ENCODE measurements around the gene LAGE3.

Gene LAGE3

GRCh38 chrX:154435171-154435733, 43.8 kb downstream of the LAGE3 start:
- no peak for DNase-seq (ENCODE audit: low read depth in 1 of 2, low spot score in 1 of 2)

GRCh38 chrX:154434394-154435168, 44.5 kb downstream of the LAGE3 start:
- no peak for DNase-seq (ENCODE audit: low read depth in 1 of 2, low spot score in 1 of 2)

GRCh38 chrX:154433605-154434004, 45.5 kb downstream of the LAGE3 start:
- DNase-seq (ENCODE audit: low read depth in 1 of 2, low spot score in 1 of 2) = no peak

GRCh38 chrX:154432210-154432609, 46.9 kb downstream of the LAGE3 start:
- DNase-seq (ENCODE audit: low read depth in 1 of 2, low spot score in 1 of 2) = no peak

- DNase-seq (ENCODE audit: low read depth in 1 of 2, low spot score in 1 of 2) = no peak
Measured at GRCh38 chrX:154431341-154431740, 47.7 kb downstream of the LAGE3 start.

- no peak for DNase-seq (ENCODE audit: low read depth in 1 of 2, low spot score in 1 of 2)
Measured at GRCh38 chrX:154430916-154431315, 48.2 kb downstream of the LAGE3 start.

GRCh38 chrX:154430479-154430878, 48.6 kb downstream of the LAGE3 start:
- no peak for DNase-seq (ENCODE audit: low read depth in 1 of 2, low spot score in 1 of 2)

GRCh38 chrX:154429711-154430110, 49.4 kb downstream of the LAGE3 start:
- DNase-seq (ENCODE audit: low read depth in 1 of 2, low spot score in 1 of 2) = no peak

GRCh38 chrX:154428176-154429171, 50.6 kb downstream of the LAGE3 start, which contains the start of gene ATP6AP1:
Gene ATP6AP1, plus strand, starts transcription at chrX:154428677. Its CDS starts 16 bp downstream, at chrX:154428693.
- DNase-seq (ENCODE audit: low read depth in 1 of 2, low spot score in 1 of 2) = peak; percentile 67 to 80
